GM23248 (cell line): ENCODE measurements around the gene HIVEP1. TPM values are rescaled to one million over a fixed set of nuclear protein-coding genes. Genes with fewer than 3 reads are reported as not detected.

Experiments used
- DNase-seq: peaks from one replicate; pipeline ENCODE4 v3.0.0-alpha.2; 2015
- H2AFZ ChIP-seq: fragments of 200-600 bp; sonication (generic); 2 replicates; pipeline ENCODE4 v1.6.1; 2016; ENCODE audit warnings: antibody characterized with exemption
- H3F3A ChIP-seq: fragments of 200-600 bp; sonication (generic); 2 replicates; pipeline ENCODE4 v1.6.1; 2016; ENCODE audit warnings: mild to moderate bottlenecking, antibody characterized with exemption, mixed run types; ENCODE audit not compliant: insufficient read depth
- H3K27ac ChIP-seq: fragments of 200-600 bp; sonication (generic); 2 replicates; pipeline ENCODE4 v1.5.1; 2016; ENCODE audit warnings: mild to moderate bottlenecking
- H3K27me3 ChIP-seq: fragments of 200-600 bp; sonication (generic); replicated peaks from 2 replicates; pipeline ENCODE4 v1.6.1; 2016; ENCODE audit warnings: mild to moderate bottlenecking; ENCODE audit not compliant: insufficient read depth
- H3K36me3 ChIP-seq: fragments of 200-600 bp; sonication (generic); 2 replicates; pipeline ENCODE4 v1.6.1; 2016; ENCODE audit warnings: low read depth, mild to moderate bottlenecking
- H3K4me1 ChIP-seq: fragments of 200-600 bp; sonication (generic); 2 replicates; pipeline ENCODE4 v1.6.1; 2016; ENCODE audit warnings: mild to moderate bottlenecking; ENCODE audit not compliant: insufficient read depth
- H3K4me2 ChIP-seq: fragments of 200-600 bp; sonication (generic); one replicate; pipeline ENCODE4 v1.6.1; 2016; ENCODE audit warnings: mild to moderate bottlenecking; ENCODE audit not compliant: unreplicated experiment
- H3K4me3 ChIP-seq: fragments of 200-600 bp; sonication (generic); 2 replicates; pipeline ENCODE4 v1.5.1; 2016; ENCODE audit warnings: mild to moderate bottlenecking
- H3K79me2 ChIP-seq: fragments of 200-600 bp; sonication (generic); 2 replicates; pipeline ENCODE4 v1.6.1; 2016; ENCODE audit warnings: mild to moderate bottlenecking; ENCODE audit not compliant: insufficient read depth
- H3K9ac ChIP-seq: fragments of 200-600 bp; sonication (generic); 2 replicates; pipeline ENCODE4 v1.6.1; 2016; ENCODE audit warnings: mild to moderate bottlenecking
- H3K9me2 ChIP-seq: fragments of 200-600 bp; sonication (generic); 2 replicates; pipeline ENCODE4 v1.6.1; 2016; ENCODE audit warnings: mixed run types, mild to moderate bottlenecking, moderate library complexity; ENCODE audit not compliant: insufficient read depth
- H3K9me3 ChIP-seq: fragments of 200-600 bp; sonication (generic); one replicate; pipeline ENCODE4 v1.6.1; 2017; ENCODE audit warnings: low read depth
- H4K20me1 ChIP-seq: fragments of 200-600 bp; sonication (generic); 2 replicates; pipeline ENCODE4 v1.6.0; 2016; ENCODE audit not compliant: insufficient read depth
- EZH2 ChIP-seq: fragments of 200-600 bp; sonication (generic); IDR thresholded peaks from 2 replicates; pipeline ENCODE4 v1.6.1; 2018; ENCODE audit warnings: antibody characterized with exemption, mild to moderate bottlenecking; ENCODE audit not compliant: insufficient read depth, poor library complexity, severe bottlenecking
- EZH2phosphoT487 ChIP-seq: fragments of 200-600 bp; sonication (generic); IDR thresholded peaks from 2 replicates; pipeline ENCODE4 v1.6.1; 2018; ENCODE audit warnings: antibody characterized with exemption, moderate library complexity, mild to moderate bottlenecking, low read depth; ENCODE audit not compliant: insufficient read depth
- WGBS, 2 experiments: methylation state at CpG; one replicate each; pipeline ENCODE4 v1.1.6; 2015 to 2017; ENCODE audit warnings: low lambda C conversion rate in 2 of 2, low coverage in 1 of 2; ENCODE audit errors: missing lambda C conversion rate in 2 of 2; 5-methylcytosine and 5-hydroxymethylcytosine counted together
- in situ Hi-C: fragments of 300-500 bp; cut with MboI; formaldehyde crosslinking; loops from 2 replicates; pipeline ENCODE4 v1.15.0; 2020
- polyA plus RNA-seq: library from polyadenylated mRNA; unstranded; fragments of >200 nt; fragmentation: Nextera tagmentation; extraction: Ambion mirVana; gene quantifications from 2 replicates; pipeline ENCODE4 v1.2.1, GENCODE V29; 2016
- total RNA-seq: library from RNA; depleted of rRNA; stranded (reverse); fragments of >200 nt; shearing (Covaris generic); gene quantifications from 2 replicates; pipeline ENCODE4 v1.2.3, GENCODE V29; 2014

The HIVEP1 gene
- total and polyA plus RNA-seq, 2 experiments from 2014 or later: 3.3 to 7.1 TPM

GRCh38 chr6:12148317-12148801 lies 136.2 kb downstream of the HIVEP1 start:
- no peaks in the 10 kb centered on the region for H3K9me3 ChIP-seq
- DNase-seq: peak; percentile 67
- 0 out of 2 replicates have a peak overlapping the region, but pooled peaks have one; percentile 8 for H3K4me3 ChIP-seq
- peaks cover 30% of the 10 kb centered on the region for H3F3A ChIP-seq
- 32 to 37% methylated on average over 3 of the region's 3 CpGs for WGBS, 2 experiments
- peak overlapping the region; percentile 40 for H2AFZ ChIP-seq
- no peak for TF ChIP-seq EZH2
- no peaks in the 10 kb centered on the region for H3K27me3 ChIP-seq
- H3K9me2 ChIP-seq: no peaks in the 10 kb centered on the region
- peak overlapping the region; percentile 49 for H3K4me2 ChIP-seq
- H3K4me1 ChIP-seq: peaks cover 21% of the 10 kb centered on the region
- no peaks in the 10 kb centered on the region for H3K36me3 ChIP-seq
- H3K79me2 ChIP-seq: no peaks in the 10 kb centered on the region
- H3K27ac ChIP-seq: peak overlapping the region; percentile 54
- H3K9ac ChIP-seq: peak overlapping the region; percentile 29; the same call in 1 of the 2 replicates
- H4K20me1 ChIP-seq: no peaks in the 10 kb centered on the region
- in situ Hi-C loops: no loop called here

GRCh38 chr6:12148841-12149240 lies 136.7 kb downstream of the HIVEP1 start:
- peak overlapping the region; percentile 54 for H3K27ac ChIP-seq
- H3K4me1 ChIP-seq: peaks cover 21% of the 10 kb centered on the region
- DNase-seq: peak; percentile 30
- TF ChIP-seq EZH2phosphoT487 (no peak), EZH2 (no peak)
- no peaks in the 10 kb centered on the region for H4K20me1 ChIP-seq
- 0 out of 2 replicates have a peak overlapping the region, but pooled peaks have one; percentile 8 for H3K4me3 ChIP-seq
- H3K79me2 ChIP-seq: no peaks in the 10 kb centered on the region
- no peaks in the 10 kb centered on the region for H3K9me2 ChIP-seq
- no peaks in the 10 kb centered on the region for H3K36me3 ChIP-seq
- peak overlapping the region; percentile 49 for H3K4me2 ChIP-seq
- H3F3A ChIP-seq: peaks cover 30% of the 10 kb centered on the region
- WGBS, 2 experiments: 31 to 33% methylated on average over 4 of the region's 4 CpGs
- in situ Hi-C loops: no loop called here
- peak overlapping the region; percentile 40 for H2AFZ ChIP-seq
- no peaks in the 10 kb centered on the region for H3K27me3 ChIP-seq
- no peaks in the 10 kb centered on the region for H3K9me3 ChIP-seq
- H3K9ac ChIP-seq: peak overlapping the region; percentile 29; the same call in 1 of the 2 replicates

GRCh38 chr6:12149944-12150510 lies 137.9 kb downstream of the HIVEP1 start:
- Histone ChIP-seq H3K4me3 (no peak overlapping the region), H4K20me1 (no peaks in the 10 kb centered on the region), H3K9ac (no peak overlapping the region), H3K27me3 (no peaks in the 10 kb centered on the region), H3K9me3 (no peaks in the 10 kb centered on the region), H3K36me3 (no peaks in the 10 kb centered on the region), H3K4me1 (peaks cover 21% of the 10 kb centered on the region), H3K9me2 (no peaks in the 10 kb centered on the region), H3K4me2 (no peak overlapping the region), H3K79me2 (no peaks in the 10 kb centered on the region), H3K27ac (no peak overlapping the region), H2AFZ (no peak overlapping the region), H3F3A (peaks cover 30% of the 10 kb centered on the region)
- TF ChIP-seq EZH2: no peak
- TF ChIP-seq EZH2phosphoT487: no peak
- in situ Hi-C loops: no loop called here
- 85 to 87% methylated on average over 11 of the region's 11 CpGs for WGBS, 2 experiments
- DNase-seq: no peak

GRCh38 chr6:12150812-12151432 lies 138.8 kb downstream of the HIVEP1 start:
- no peak overlapping the region for H3K9ac ChIP-seq
- DNase-seq: peak; percentile 25
- in situ Hi-C loops: no loop called here
- no peak overlapping the region for H3K4me2 ChIP-seq
- no peaks in the 10 kb centered on the region for H3K9me3 ChIP-seq
- TF ChIP-seq EZH2phosphoT487 (no peak), EZH2 (no peak)
- no peak overlapping the region for H3K27ac ChIP-seq
- H3K36me3 ChIP-seq: no peaks in the 10 kb centered on the region
- peaks cover 30% of the 10 kb centered on the region for H3F3A ChIP-seq
- H3K9me2 ChIP-seq: no peaks in the 10 kb centered on the region
- H3K27me3 ChIP-seq: no peaks in the 10 kb centered on the region
- no peaks in the 10 kb centered on the region for H4K20me1 ChIP-seq
- H3K79me2 ChIP-seq: no peaks in the 10 kb centered on the region
- peaks cover 21% of the 10 kb centered on the region for H3K4me1 ChIP-seq
- no peak overlapping the region for H2AFZ ChIP-seq
- no peak overlapping the region for H3K4me3 ChIP-seq
- 56 to 61% methylated on average over 7 of the region's 7 CpGs for WGBS, 2 experiments
